ENCODE results near the gene UBR2. TPM values are rescaled to one million over a fixed set of nuclear protein-coding genes. Genes with fewer than 3 reads are reported as not detected.

The UBR2 gene
- total and polyA plus RNA-seq, 2 donors (not counting 3 experiments of a cell fraction or from before 2014, with no cell fraction given), result 8.0 to 22.3 TPM

GRCh38 chr6:42530296-42530695 lies 33.5 kb upstream of the UBR2 start:
- Histone ChIP-seq H3K27ac (ENCODE audit: insufficient read depth, low read depth, low read length) (no peak overlapping the region), H3K79me2 (ENCODE audit: control insufficient read depth, insufficient read depth, low read length) (no peaks in the 10 kb centered on the region), H3K9me3 (replicated peaks; ENCODE audit: control insufficient read depth, insufficient read depth, low read length) (no peaks in the 10 kb centered on the region), H3K4me1 (ENCODE audit: control insufficient read depth, extremely low read depth, insufficient read depth, low read length) (no peaks in the 10 kb centered on the region), H3K9ac (replicated peaks; ENCODE audit: extremely low read depth, insufficient read depth, low read length) (no peak overlapping the region), H3K27me3 (ENCODE audit: control insufficient read depth in 2 of 2, insufficient read depth in 2 of 2, low read length in 2 of 2) (peaks cover 0 to 2% of the 10 kb centered on the region in 2 experiments), H4K20me1 (replicated peaks; ENCODE audit: control insufficient read depth, extremely low read depth, insufficient read depth, low read length) (no peaks in the 10 kb centered on the region), H3K4me2 (ENCODE audit: insufficient read depth, low read length) (no peak overlapping the region), H3K4me3 (replicated peaks in 1 of 3; ENCODE audit: insufficient read depth in 1 of 3, low read depth in 1 of 3, low read length in 3 of 3) (no peak overlapping the region), H2AFZ (ENCODE audit: low read depth, low read length) (no peak overlapping the region), H3K9me1 (replicated peaks; ENCODE audit: control insufficient read depth, extremely low read depth, insufficient read depth, low read length) (no peaks in the 10 kb centered on the region), H3K36me3 (ENCODE audit: control insufficient read depth in 2 of 2, extremely low read depth in 1 of 2, insufficient read depth in 2 of 2, low read length in 2 of 2) (no peaks in the 10 kb centered on the region)
- intact Hi-C loops (cut with micrococcal nuclease) (loop anchor here (5.0 kb wide), 2 partner anchors 78 to 268 kb away; partner anchors contain the start of gene TRERF1), dilution Hi-C loops (cut with MboI; ENCODE audit: extremely low pct_ligation_motif_present, low sequenced_read_pairs) (no loop called here)
- TF ChIP-seq MYC (IDR thresholded peaks at IDR 0.05; ENCODE audit: low read depth, low read length) (no peak), JUN (IDR thresholded peaks at IDR 0.05; ENCODE audit: borderline replicate concordance, insufficient read depth, insufficient read length, low read depth) (no peak)
- ChIA-PET CTCF (interaction anchor here (1.3 to 9.4 kb wide), 3 partner anchors 17 to 83 kb away, joined by 3 to 117 read pairs (median 4); no protein-coding TSS in a partner anchor), POLR2A (no interaction called here)
- no TSS peak for BruUV-seq (replicated peaks)
- DNase-seq (ENCODE audit: low read depth, low spot score) (no peak), FAIRE-seq (no peak)

GRCh38 chr6:42530751-42531150 lies 33.1 kb upstream of the UBR2 start:
- BruUV-seq (replicated peaks), result no TSS peak
- no peaks in the 10 kb centered on the region for H3K9me1 ChIP-seq (replicated peaks; ENCODE audit: control insufficient read depth, extremely low read depth, insufficient read depth, low read length)
- no peak for DNase-seq (ENCODE audit: low read depth, low spot score)
- dilution Hi-C loops (cut with MboI; ENCODE audit: extremely low pct_ligation_motif_present, low sequenced_read_pairs) (no loop called here), intact Hi-C loops (cut with micrococcal nuclease) (loop anchor here (5.0 kb wide), 2 partner anchors 78 to 268 kb away; partner anchors contain the start of gene TRERF1)
- no peak overlapping the region for H3K9ac ChIP-seq (replicated peaks; ENCODE audit: extremely low read depth, insufficient read depth, low read length)
- CTCF ChIA-PET, result interaction anchor here (0.5 to 9.4 kb wide), 7 partner anchors 17 to 270 kb away, joined by 3 to 117 read pairs (median 4); no protein-coding TSS in a partner anchor
- H3K27me3 ChIP-seq (ENCODE audit: control insufficient read depth in 2 of 2, insufficient read depth in 2 of 2, low read length in 2 of 2), result peaks cover 0 to 2% of the 10 kb centered on the region in 2 experiments
- H3K36me3 ChIP-seq (ENCODE audit: control insufficient read depth in 2 of 2, extremely low read depth in 1 of 2, insufficient read depth in 2 of 2, low read length in 2 of 2), result no peaks in the 10 kb centered on the region
- no peaks in the 10 kb centered on the region for H3K4me1 ChIP-seq (ENCODE audit: control insufficient read depth, extremely low read depth, insufficient read depth, low read length)
- peak; percentile 67 for FAIRE-seq
- H3K79me2 ChIP-seq (ENCODE audit: control insufficient read depth, insufficient read depth, low read length), result no peaks in the 10 kb centered on the region
- no peak overlapping the region for H3K27ac ChIP-seq (ENCODE audit: insufficient read depth, low read depth, low read length)
- H3K4me3 ChIP-seq (replicated peaks in 1 of 3; ENCODE audit: insufficient read depth in 1 of 3, low read depth in 1 of 3, low read length in 3 of 3), result no peak overlapping the region
- no peaks in the 10 kb centered on the region for H4K20me1 ChIP-seq (replicated peaks; ENCODE audit: control insufficient read depth, extremely low read depth, insufficient read depth, low read length)
- H3K4me2 ChIP-seq (ENCODE audit: insufficient read depth, low read length), result no peak overlapping the region
- POLR2A ChIA-PET, result no interaction called here
- H3K9me3 ChIP-seq (replicated peaks; ENCODE audit: control insufficient read depth, insufficient read depth, low read length), result no peaks in the 10 kb centered on the region
- TF ChIP-seq FOS (IDR thresholded peaks at IDR 0.05; ENCODE audit: borderline replicate concordance, insufficient read depth, low read length), result no peak
- TF ChIP-seq, protein P1, sequence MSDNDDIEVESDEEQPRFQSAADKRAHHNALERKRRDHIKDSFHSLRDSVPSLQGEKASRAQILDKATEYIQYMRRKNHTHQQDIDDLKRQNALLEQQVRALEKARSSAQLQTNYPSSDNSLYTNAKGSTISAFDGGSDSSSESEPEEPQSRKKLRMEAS (IDR thresholded peaks at IDR 0.05; ENCODE audit: insufficient read depth, insufficient read length), result no peak
- no peak for TF ChIP-seq POLR2AphosphoS5 (IDR thresholded peaks at IDR 0.05; ENCODE audit: insufficient read depth, low read depth, low read length)
- TF ChIP-seq POLR2A (IDR thresholded peaks at IDR 0.05; ENCODE audit: low read depth, low read length), result no peak
- TF ChIP-seq GATA2 (IDR thresholded peaks at IDR 0.05; ENCODE audit: insufficient read depth, insufficient read length, low read depth, low read length), result no peak
- no peak for TF ChIP-seq EZH2 (IDR thresholded peaks at IDR 0.05; ENCODE audit: borderline replicate concordance, low read depth, low read length, severe bottlenecking)
- no peak for TF ChIP-seq JUN (IDR thresholded peaks at IDR 0.05; ENCODE audit: borderline replicate concordance, insufficient read depth, insufficient read length, low read depth)
- TF ChIP-seq MYC (IDR thresholded peaks at IDR 0.05; ENCODE audit: low read depth, low read length), result no peak
- TF ChIP-seq CTCF (IDR thresholded peaks at IDR 0.05; ENCODE audit: extremely low read depth in 1 of 2, insufficient read depth in 1 of 2, low read depth in 1 of 2, low read length in 2 of 2), result no peak
- no peak overlapping the region for H2AFZ ChIP-seq (ENCODE audit: low read depth, low read length)

All from endothelial cell of umbilical vein (primary cell).